ENCODE results near the gene PML.

PML gene

DNA sequence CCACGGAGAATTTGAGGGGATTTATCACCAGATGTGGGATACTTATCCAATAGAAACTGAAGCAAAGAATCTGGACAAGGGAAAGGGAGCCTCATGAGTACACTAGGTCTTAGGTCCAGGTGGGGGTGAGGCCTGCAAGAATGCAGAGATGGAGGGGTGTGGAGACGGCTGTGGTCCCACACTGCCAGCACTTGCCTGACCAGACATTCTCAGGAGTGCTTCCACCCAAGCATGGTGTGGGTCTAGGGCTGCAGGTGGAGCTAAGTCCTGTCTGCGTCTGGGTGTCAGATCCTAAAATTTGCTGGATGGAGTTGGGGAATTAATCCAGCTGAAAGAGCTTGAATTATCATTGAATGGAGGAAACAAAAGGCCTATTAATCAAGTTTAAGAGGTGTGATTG is 14.4 kb downstream of the PML start:
- no peak for DNase-seq (ENCODE audit: low read depth)

DNA sequence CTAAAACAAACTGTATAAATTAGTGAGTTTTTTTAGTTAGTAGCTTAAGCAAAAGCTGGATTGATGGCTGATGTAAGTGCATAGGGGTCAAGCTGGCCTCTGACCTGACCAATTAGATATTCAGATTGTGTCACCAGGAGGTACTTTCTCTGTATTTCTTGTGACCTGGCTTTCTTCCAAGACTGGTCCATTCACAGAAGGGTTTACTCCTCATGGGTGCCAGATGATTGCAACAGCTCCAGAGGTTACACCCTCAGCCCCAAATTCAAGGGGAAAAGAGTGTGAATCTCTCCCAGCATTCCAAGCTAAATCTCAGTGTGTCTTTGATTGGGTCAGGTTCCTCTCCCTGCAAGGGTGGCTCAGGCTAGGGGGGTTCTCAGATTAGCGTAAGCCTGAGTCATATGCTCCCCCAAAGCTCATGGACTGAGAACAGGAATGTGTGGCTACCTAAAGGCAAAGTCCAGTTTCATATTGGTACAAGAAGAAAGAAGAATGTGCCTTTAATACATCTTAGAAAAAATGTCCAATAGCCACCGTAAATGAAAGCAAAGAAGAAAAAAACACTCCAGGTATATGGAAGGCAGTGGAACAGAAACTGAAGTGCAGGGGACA is 16.5 kb downstream of the PML start:
- DNase-seq (ENCODE audit: low read depth): no peak

- no peak for DNase-seq (ENCODE audit: low read depth)
Measured at GRCh38 chr15:74011610-74012009, 17.1 kb downstream of the PML start.

DNA sequence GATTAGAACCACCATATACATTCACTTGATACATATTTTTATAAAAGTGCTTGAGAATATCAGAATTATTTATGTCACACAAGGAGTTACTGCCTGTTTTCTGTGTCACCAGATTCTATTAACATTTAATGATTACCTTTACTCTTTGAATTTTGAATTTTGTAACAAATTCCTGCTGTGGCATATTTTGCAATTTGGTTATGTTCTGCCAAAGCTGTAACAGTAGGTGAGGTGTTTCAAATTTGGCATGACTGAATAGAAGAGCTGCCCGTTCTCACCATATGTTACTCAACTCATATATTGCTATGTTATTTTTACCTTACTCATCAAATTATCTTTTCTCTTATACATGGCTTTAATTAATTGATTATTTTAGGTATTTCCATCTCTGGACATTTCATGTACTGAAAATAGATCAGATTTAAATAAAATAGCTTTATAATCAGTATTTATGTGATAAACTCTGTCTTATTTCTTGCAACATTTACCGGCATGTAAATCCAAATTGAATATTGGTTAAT is 18.9 kb downstream of the PML start:
- DNase-seq (ENCODE audit: low read depth): no peak

DNA sequence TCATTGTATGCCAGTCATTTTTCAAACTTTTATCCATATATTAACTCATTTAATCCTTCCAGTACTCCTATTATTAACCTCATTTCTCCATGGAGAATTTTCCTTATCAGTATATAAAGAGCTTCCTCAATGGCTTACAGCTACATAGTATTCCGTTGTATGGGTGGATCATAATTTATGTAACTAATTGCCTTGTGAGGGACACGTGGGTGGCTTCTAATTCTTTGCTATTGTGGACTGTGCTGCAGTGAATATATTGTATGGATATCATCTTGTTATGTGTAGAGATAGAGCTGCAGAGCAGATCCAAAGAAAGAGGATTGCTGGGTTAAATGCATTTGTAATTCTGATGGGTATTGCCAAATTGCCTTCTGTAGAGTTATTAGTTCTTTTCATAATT is 25.2 kb downstream of the PML start:
- DNase-seq (ENCODE audit: low read depth): no peak

DNA sequence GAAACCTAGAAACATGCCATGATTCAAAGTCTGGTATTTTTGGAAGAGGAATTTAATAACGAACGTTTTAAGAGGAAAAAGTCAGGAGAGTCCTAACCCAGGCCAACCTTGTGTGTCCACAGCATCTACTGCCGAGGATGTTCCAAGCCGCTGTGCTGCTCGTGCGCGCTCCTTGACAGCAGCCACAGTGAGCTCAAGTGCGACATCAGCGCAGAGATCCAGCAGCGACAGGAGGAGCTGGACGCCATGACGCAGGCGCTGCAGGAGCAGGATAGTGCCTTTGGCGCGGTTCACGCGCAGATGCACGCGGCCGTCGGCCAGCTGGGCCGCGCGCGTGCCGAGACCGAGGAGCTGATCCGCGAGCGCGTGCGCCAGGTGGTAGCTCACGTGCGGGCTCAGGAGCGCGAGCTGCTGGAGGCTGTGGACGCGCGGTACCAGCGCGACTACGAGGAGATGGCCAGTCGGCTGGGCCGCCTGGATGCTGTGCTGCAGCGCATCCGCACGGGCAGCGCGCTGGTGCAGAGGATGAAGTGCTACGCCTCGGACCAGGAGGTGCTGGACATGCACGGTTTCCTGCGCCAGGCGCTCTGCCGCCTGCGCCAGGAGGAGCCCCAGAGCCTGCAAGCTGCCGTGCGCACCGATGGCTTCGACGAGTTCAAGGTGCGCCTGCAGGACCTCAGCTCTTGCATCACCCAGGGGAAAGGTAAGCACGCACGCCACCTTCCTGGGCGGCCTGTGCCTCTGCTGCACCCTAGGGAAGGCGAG is 28.4 kb downstream of the PML start:
- DNase-seq (ENCODE audit: low read depth): no peak

DNA sequence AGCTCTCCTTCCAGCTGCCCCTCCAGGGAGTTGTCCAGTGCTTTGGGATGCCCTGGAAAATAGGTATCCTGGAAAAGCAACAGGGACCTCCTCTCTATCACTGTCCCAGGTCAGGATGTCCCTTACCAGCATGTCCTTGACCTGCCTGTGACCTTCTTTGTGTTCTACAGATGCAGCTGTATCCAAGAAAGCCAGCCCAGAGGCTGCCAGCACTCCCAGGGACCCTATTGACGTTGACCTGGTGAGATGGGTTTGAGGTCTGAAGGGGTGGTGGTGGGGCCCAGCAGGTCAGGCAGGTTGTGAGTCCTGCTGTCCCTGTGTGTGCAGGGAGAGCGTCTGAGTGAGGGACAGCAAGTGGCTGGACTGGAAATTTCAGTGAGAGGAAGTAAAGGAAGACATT is 30.2 kb downstream of the PML start:
- no peak for DNase-seq (ENCODE audit: low read depth)

DNA sequence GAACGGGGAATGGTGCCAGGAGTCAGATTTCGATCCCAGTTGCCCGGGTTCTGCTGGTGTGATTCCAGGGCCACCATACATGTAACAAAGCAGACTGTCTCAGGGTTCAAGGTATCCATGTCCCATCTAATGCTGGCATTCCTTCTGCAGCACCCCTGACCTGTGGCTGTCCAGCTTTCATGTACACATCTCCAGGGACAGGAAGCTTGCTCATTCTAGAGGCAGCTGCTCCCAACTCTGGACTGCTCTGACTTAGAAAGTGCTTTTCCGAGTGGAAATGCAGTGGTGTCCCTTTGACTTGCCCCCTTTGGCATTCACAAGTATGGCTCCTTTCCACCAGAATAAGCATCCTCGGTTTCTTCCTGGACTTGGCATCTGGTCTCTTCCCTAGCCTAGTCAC is 30.9 kb downstream of the PML start:
- DNase-seq (ENCODE audit: low read depth): no peak

GRCh38 chr15:74027688-74028087 is 33.2 kb downstream of the PML start:
- DNase-seq (ENCODE audit: low read depth): no peak

- DNase-seq (ENCODE audit: low read depth): no peak
Measured at GRCh38 chr15:74028646-74029045, 34.1 kb downstream of the PML start.

DNA sequence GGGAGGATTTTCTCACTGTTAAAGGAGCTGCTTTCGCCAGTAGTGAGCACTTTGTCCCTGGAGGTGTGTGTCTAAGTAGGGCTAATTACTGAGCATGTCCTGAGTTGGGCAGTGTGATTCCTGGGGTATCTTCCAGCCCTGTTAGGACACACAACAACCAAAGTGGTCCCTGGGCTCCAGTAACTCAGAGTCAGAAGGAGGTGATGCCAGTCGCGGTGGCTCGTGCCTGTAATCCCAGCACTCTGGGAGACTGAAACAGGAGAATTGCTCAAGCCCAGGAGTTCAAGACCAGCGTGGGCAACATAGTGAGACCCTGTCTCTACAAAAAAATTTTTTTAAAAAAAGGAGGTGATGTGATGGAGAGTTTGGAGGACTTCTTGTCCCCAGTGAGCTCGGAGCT is 37.5 kb downstream of the PML start:
- no peak for DNase-seq (ENCODE audit: low read depth)

DNA sequence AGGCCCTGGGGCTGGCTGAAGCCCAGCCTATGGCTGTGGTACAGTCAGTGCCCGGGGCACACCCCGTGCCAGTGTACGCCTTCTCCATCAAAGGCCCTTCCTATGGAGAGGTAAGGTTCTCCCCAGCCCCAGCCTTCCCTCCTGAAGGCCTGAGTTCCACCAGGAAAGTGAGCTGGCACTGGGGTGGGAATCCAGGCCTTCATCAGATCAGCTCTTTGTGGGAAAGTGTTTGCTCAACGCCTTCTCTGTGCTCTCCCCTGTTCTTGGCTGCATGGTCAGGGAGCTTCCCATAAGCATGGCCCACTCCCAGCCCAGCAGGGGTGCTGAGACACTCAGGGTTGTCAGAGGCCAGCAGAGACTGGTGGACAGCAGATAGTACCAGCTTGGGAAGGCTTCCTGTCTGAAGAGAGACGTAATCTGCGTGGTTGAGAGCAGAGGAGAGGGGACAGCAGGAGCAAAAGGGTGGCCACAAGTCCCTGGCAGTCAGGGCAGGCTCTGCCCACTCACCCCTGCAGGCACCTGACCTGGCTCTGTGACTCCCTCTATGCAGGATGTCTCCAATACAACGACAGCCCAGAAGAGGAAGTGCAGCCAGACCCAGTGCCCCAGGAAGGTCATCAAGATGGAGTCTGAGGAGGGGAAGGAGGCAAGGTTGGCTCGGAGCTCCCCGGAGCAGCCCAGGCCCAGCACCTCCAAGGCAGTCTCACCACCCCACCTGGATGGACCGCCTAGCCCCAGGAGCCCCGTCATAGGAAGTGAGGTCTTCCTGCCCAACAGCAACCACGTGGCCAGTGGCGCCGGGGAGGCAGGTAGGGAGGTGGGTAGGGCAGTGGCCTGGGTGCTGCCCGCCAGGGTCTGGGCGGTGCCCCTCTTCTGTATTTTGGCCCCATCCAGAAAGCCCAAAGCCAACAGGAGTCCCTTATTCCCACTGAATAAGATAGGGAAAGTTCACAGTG is 38.4 kb downstream of the PML start:
- no peak for DNase-seq (ENCODE audit: low read depth)

- DNase-seq (ENCODE audit: low read depth): no peak
Measured at GRCh38 chr15:74034206-74034755, 39.8 kb downstream of the PML start.

GRCh38 chr15:74035121-74036017 is 40.9 kb downstream of the PML start:
- DNase-seq (ENCODE audit: low read depth): no peak

DNA sequence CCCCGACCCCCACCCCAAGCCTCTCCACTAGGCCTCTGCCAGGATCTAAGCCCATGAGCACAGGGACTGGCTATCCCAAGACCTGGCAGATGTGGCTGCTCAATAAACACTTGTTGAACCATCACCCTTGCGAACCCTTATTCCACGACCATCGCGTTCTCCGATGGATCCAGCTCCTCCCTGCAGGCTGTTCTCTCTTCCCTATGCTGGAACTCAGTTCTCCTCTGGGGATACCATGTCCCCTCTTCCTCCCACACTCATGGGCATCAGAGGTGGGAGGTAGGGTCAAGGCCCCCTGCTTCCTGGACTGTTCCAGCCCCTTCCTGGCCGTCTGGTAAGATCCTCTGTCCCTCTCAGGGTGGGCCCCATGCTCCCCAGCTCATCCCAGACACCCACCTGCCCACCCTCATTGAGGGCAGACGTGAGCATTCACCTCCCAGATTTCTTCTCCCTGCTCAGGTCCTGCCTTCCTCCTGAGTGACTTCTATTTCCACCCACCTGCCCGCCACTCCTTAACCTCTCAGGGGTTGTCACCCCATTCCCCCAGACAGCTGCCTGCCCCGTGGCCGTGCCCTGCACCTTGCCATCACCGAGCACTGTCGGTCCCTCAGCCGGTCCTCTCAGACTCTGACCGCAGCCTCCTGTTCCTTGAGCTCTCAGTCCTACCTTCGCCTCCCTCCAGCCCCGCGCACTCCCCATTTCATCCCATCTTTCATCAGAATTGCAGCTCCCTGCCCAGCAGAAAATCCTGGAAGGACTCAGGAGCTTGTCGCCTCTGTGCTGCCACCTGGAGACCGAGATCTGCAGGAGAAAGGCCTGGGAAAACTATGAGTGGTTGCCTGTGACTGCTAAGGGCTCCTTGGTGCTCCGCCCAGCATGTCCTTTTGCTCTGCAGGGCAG is 42.0 kb downstream of the PML start:
- no peak for DNase-seq (ENCODE audit: low read depth)

DNA sequence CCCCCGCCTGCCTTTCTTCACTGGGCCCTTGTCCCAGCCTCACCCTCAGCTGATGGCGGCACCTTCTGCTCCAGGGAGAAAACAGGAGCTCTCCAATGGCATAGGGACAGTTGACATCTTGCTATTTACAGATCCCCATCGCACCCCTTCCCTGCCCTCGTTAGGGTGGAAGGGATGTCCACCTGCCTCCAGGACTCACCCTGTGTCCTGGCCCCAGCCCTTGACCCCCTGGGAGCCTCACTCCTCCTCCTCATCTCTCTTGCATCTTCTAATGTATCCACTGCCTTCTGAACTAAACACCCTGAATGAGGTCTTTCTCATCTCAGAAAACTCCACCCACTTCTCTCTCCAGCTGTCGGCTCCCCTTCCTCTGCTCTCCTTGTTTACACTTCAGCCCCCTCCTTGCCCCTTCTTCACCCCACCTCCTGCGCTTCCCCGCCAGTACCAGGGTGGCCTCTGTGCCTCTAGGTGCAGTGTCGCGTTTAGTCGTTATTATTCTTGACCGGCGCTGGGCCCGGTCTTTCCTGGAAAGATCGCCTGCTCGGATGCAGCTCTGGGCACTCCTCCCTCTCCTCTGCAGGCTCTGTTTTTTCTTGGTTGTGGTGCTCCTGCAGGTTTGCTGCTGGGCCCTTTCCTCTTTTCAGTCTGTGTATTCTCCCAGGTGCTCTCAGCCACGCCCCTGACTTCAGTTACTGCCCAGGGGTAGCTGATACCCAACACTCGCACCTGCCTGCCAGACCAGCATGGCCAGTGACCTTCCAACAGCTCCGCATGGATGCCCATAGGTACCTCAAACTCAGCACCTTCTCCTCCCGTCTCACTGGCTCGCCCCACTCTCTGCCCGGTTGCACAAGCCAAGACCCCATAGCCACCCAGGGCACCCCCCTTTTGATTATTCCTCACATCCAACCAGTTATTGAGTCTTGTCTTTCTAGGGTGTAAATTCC is 42.9 kb downstream of the PML start:
- no peak for DNase-seq (ENCODE audit: low read depth)

- no peak for DNase-seq (ENCODE audit: low read depth)
Measured at GRCh38 chr15:74038707-74039655, 44.5 kb downstream of the PML start.

DNA sequence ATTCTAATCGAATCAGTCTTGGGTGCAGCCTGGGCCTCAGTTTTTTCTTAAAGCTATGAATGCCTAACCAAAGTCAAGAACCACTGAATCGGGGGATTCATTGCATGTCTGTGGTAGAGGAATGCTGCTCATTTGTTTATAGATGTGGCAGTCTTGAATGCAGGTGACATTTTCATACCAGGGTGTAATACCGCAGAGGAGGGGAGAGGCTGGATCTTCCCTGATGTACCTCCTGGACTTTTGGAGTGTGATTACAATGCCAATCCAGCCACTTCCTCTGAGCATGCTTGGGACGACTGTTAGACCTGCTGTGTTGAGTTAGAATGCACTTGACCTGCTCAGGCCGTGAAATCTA is 45.1 kb downstream of the PML start:
- no peak for DNase-seq (ENCODE audit: low read depth)
